CD4-positive, alpha-beta T cell (primary cell): ENCODE data around the gene CST6. TPM values are rescaled to one million over a fixed set of nuclear protein-coding genes. Genes with fewer than 3 reads are reported as not detected.

Experiments used
- ATAC-seq: fragments of 200-7000 bp; cut with Tn5 transposase; one replicate; pipeline ENCODE4 v1.10.0; 2022; ENCODE audit warnings: mild to moderate bottlenecking; ENCODE audit not compliant: poor library complexity
- CTCF ChIA-PET: fragments of 350-600 bp; sonication (Branson Sonifier 250); formaldehyde crosslinking; loops from one replicate; lab custom pipeline; 2021; ENCODE audit warnings: antibody characterized with exemption, inconsistent platforms; lab: Charles Lee
- POLR2A ChIA-PET: fragments of 350-600 bp; sonication (Branson Sonifier 250); formaldehyde crosslinking; loops from one replicate; lab custom pipeline; 2021; ENCODE audit warnings: antibody characterized with exemption, inconsistent platforms; lab: Charles Lee
- DNase-seq, 14 experiments: peaks; one replicate each; pipeline ENCODE4 v3.0.0-alpha.2; 2013 to 2020; ENCODE audit warnings: mixed read lengths in 2 of 14
- H3K27ac ChIP-seq, 2 donors: one replicate each; pipeline versions ENCODE4 v1.5.1 to v1.7.0; 2013; ENCODE audit warnings: low read length in 2 of 2, low read depth in 1 of 2, mild to moderate bottlenecking in 1 of 2
- H3K27me3 ChIP-seq, 2 experiments: 1 replicate in 1 of 2; 2 replicates in 1 of 2; pipeline versions ENCODE4 v1.6.1 to v1.7.0; 2013; ENCODE audit warnings: low read length in 2 of 2, control low read depth in 1 of 2, mild to moderate bottlenecking in 1 of 2, moderate library complexity in 1 of 2; ENCODE audit not compliant: insufficient read depth in 2 of 2, control insufficient read depth in 1 of 2
- H3K36me3 ChIP-seq: one replicate; pipeline ENCODE4 v1.6.1; 2013; ENCODE audit warnings: low read length, control low read depth; ENCODE audit not compliant: insufficient read depth
- H3K4me1 ChIP-seq: one replicate; pipeline ENCODE4 v1.6.1; 2013; ENCODE audit warnings: low read length, control low read depth; ENCODE audit not compliant: insufficient read depth
- H3K4me3 ChIP-seq: one replicate; pipeline ENCODE4 v1.5.1; 2013; ENCODE audit warnings: mild to moderate bottlenecking, low read length, moderate library complexity
- H3K9me3 ChIP-seq, 2 experiments: 1 replicate in 1 of 2; 2 replicates in 1 of 2; pipeline versions ENCODE4 v1.6.1 to v1.7.0; 2013; ENCODE audit warnings: low read length in 2 of 2, mild to moderate bottlenecking in 2 of 2, control low read depth in 1 of 2, moderate library complexity in 1 of 2; ENCODE audit not compliant: control insufficient read depth in 1 of 2, insufficient read depth in 1 of 2
- H3K27ac Mint-ChIP-seq: one replicate; pipeline ENCODE4 v1.8.0; 2020; ENCODE audit warnings: mixed read lengths
- H3K27me3 Mint-ChIP-seq: one replicate; pipeline ENCODE4 v1.8.0; 2021; ENCODE audit warnings: mixed read lengths
- H3K36me3 Mint-ChIP-seq: one replicate; pipeline ENCODE4 v1.8.0; 2021; ENCODE audit warnings: low read depth, mixed read lengths
- H3K4me1 Mint-ChIP-seq: one replicate; pipeline ENCODE4 v1.8.0; 2021; ENCODE audit warnings: low read depth, mixed read lengths
- H3K4me3 Mint-ChIP-seq: one replicate; pipeline ENCODE4 v1.8.0; 2020; ENCODE audit warnings: mild to moderate bottlenecking, mixed read lengths
- H3K9me3 Mint-ChIP-seq: one replicate; pipeline ENCODE4 v1.8.0; 2020; ENCODE audit warnings: mixed read lengths
- intact Hi-C, 2 experiments: fragments of 100-400 bp; cut with DNase I in 1 of 2; cut with micrococcal nuclease in 1 of 2; formaldehyde crosslinking; loops; one replicate each; pipeline versions ENCODE4 v1.15.1 to v1.9.0; 2023 to 2025; cut with DNase I, micrococcal nuclease
- total RNA-seq, 174 experiments: library from RNA in 2 of 174; stranded (reverse) in 2 of 174; gene quantifications; one replicate each; pipeline ENCODE4 v1.2.3 and lab custom pipeline; 2021 to 2026
- TF ChIP-seq, protein P1 (sequence below): fragments of 200-600 bp; IDR thresholded peaks from one replicate; pipeline ENCODE4 v1.8.0; 2022; ENCODE audit warnings: antibody characterized with exemption, mild to moderate bottlenecking

CST6 gene
- total RNA-seq, 2 experiments from 2014 or later, result not detected

DNA sequence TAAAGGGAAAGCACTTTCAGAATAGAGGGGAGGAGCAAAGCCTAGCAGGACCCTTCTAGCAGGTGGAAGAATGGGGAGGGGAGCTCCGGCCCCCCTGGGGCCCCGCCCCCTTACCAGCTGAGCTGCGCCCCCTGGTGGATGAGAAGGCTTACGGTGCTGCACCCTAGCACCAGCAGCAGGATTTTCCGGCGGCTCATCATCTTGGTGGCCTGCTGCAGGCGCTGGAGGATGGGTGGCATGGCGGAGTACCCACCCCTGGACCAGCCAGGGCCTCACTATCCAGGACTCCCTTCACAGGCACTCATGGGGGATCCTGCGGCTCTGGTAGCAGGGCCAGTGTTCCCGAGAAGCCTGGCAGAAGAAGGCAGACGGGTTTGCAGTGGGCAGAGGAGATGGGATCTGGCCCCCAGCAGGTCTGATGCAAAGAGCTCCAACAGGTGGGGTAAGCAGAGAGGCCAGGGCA is 33.4 kb downstream of the CST6 start:
- Histone ChIP-seq H3K36me3 (no peaks in the 10 kb centered on the region), H3K27ac (no peak overlapping the region), H3K4me1 (peaks cover 26% of the 10 kb centered on the region), H3K9me3 (no peaks in the 10 kb centered on the region), H3K4me3 (no peak overlapping the region), H3K27me3 (no peaks in the 10 kb centered on the region)
- Mint-ChIP-seq H3K27ac (no peak overlapping the region), H3K4me1 (peaks cover 17% of the 10 kb centered on the region), H3K4me3 (no peak overlapping the region), H3K27me3 (peaks cover 5% of the 10 kb centered on the region), H3K9me3 (no peaks in the 10 kb centered on the region), H3K36me3 (no peaks in the 10 kb centered on the region)
- ATAC-seq, result peak; percentile 98
- ChIA-PET POLR2A (interaction anchor here (0.7 to 1.2 kb wide), 5 partner anchors 36 to 333 kb away, joined by 3 to 8 read pairs (median 6); partner anchors contain the start of genes BANF1, CCDC85B, KAT5 and RIN1), CTCF (interaction anchor here (0.7 to 3.0 kb wide), 13 partner anchors 8 to 334 kb away, joined by 3 to 14 read pairs (median 4); partner anchors contain the start of gene KAT5)
- DNase-seq, result peak; percentile 72 to 92 (median 82)
- TF ChIP-seq, protein P1, sequence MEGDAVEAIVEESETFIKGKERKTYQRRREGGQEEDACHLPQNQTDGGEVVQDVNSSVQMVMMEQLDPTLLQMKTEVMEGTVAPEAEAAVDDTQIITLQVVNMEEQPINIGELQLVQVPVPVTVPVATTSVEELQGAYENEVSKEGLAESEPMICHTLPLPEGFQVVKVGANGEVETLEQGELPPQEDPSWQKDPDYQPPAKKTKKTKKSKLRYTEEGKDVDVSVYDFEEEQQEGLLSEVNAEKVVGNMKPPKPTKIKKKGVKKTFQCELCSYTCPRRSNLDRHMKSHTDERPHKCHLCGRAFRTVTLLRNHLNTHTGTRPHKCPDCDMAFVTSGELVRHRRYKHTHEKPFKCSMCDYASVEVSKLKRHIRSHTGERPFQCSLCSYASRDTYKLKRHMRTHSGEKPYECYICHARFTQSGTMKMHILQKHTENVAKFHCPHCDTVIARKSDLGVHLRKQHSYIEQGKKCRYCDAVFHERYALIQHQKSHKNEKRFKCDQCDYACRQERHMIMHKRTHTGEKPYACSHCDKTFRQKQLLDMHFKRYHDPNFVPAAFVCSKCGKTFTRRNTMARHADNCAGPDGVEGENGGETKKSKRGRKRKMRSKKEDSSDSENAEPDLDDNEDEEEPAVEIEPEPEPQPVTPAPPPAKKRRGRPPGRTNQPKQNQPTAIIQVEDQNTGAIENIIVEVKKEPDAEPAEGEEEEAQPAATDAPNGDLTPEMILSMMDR, result peak; percentile 91
- intact Hi-C loops, result loop anchor here in 1 of 2 experiments (10.0 kb wide), 1 partner anchor 330 kb away; the partner anchor contains the start of gene KAT5

DNA sequence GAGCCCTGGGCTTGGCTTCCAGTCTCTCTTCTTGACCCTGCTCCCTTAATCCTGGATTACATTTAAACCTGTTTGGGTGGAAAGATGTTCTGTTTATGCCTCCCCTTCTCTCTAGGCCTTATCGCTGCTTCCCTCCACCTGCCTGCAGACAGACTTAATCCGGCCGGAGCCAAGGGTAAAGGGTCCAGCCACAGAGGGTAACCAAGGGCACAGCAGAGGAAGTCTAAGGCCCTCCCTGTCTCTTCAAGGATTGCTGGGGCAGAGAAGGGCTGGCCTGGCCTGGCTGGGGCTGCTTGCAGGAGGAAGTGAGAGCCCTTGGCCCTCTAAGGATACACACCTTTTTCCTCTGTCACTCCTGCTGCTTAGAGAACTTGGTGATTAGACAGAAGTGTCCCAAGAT is 35.1 kb downstream of the CST6 start:
- Histone ChIP-seq H3K4me3 (no peak overlapping the region), H3K4me1 (peaks cover 36% of the 10 kb centered on the region), H3K27me3 (no peaks in the 10 kb centered on the region), H3K27ac (no peak overlapping the region), H3K9me3 (no peaks in the 10 kb centered on the region), H3K36me3 (no peaks in the 10 kb centered on the region)
- TF ChIP-seq, protein P1, result no peak
- ATAC-seq (no peak), DNase-seq (no peak)
- Mint-ChIP-seq H3K27ac (no peak overlapping the region), H3K4me1 (peaks cover 27% of the 10 kb centered on the region), H3K36me3 (peaks cover 8% of the 10 kb centered on the region), H3K27me3 (peaks cover 5% of the 10 kb centered on the region), H3K9me3 (no peaks in the 10 kb centered on the region), H3K4me3 (no peak overlapping the region)
- intact Hi-C loops, result loop anchor here in 1 of 2 experiments (10.0 kb wide), 1 partner anchor 332 kb away; the partner anchor contains the start of gene KAT5
- POLR2A ChIA-PET, result no interaction called here
- CTCF ChIA-PET, result no interaction called here

DNA sequence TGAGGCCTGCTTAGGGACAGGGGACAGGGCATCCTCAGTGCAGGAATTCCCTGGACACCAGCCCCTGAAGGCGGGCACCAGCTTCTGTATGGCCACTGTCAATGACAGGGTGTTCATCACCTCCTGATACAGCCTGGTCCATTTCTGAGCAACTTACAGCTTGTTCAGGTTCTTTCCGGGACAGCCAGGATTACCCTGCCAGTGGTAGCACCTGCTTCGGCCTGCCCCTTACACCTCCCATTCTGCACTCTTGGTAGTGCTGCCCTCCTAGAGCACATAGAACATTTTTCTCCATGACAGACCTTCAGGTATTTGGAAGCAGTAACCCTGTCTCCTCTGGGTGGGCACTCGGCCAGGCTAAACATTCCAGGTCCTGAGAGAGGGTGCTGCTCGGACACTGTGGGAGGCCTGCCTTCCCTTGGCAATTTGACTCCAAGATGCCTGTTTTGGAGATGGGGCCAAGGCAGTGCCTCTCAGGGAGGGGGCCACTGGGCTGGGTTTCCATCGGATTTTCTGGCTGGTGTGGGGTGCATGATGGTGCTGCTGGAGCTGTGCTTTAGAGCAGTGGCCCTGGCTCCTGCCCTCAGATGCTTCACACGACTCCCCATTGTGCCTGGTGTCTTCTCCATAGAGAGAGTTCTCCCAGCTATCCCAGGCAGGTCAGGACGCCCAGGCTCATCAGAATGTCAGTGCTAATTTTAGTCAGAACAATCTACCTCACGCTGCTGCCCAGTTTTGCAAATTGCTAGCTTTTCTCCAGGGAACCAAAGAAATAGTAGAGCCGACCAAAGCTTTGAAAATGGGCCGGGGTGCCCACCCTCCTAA is 35.9 kb downstream of the CST6 start:
- Mint-ChIP-seq H3K27me3 (peaks cover 5% of the 10 kb centered on the region), H3K27ac (no peak overlapping the region), H3K4me1 (peaks cover 36% of the 10 kb centered on the region), H3K36me3 (peaks cover 16% of the 10 kb centered on the region), H3K4me3 (no peak overlapping the region), H3K9me3 (no peaks in the 10 kb centered on the region)
- DNase-seq (no peak), ATAC-seq (no peak)
- Histone ChIP-seq H3K36me3 (no peaks in the 10 kb centered on the region), H3K4me3 (no peak overlapping the region), H3K9me3 (no peaks in the 10 kb centered on the region), H3K4me1 (peaks cover 40% of the 10 kb centered on the region), H3K27me3 (no peaks in the 10 kb centered on the region), H3K27ac (no peak overlapping the region)
- CTCF ChIA-PET, result interaction anchor here (1.2 kb wide), 1 partner anchor 25 kb away, joined by 6 read pairs; no protein-coding TSS in a partner anchor
- POLR2A ChIA-PET, result no interaction called here
- TF ChIP-seq, protein P1, result no peak
- intact Hi-C loops, result loop anchor here in 1 of 2 experiments (10.0 kb wide), 1 partner anchor 333 kb away; the partner anchor contains the start of gene KAT5
